DMS 273 (cell line): Measurements from ENCODE around the gene CASZ1.

Experiments
- DNase-seq: peaks from one replicate; lab custom pipeline; 2025; ENCODE audit not compliant: unreplicated experiment; lab: John Stamatoyannopoulos, UW

CASZ1 gene

GRCh38 chr1:10613340-10613739 is 183.1 kb downstream of the CASZ1 start:
- no peak for DNase-seq

GRCh38 chr1:10612436-10613160 is 183.8 kb downstream of the CASZ1 start:
- no peak for DNase-seq

- DNase-seq: no peak
These were observed 185.4 kb downstream of the CASZ1 start for GRCh38 chr1:10610901-10611600.

- no peak for DNase-seq
These were observed 187.8 kb downstream of the CASZ1 start for GRCh38 chr1:10608690-10609089.

GRCh38 chr1:10607228-10607627 is 189.2 kb downstream of the CASZ1 start:
- no peak for DNase-seq

- no peak for DNase-seq
These were observed 190.4 kb downstream of the CASZ1 start for GRCh38 chr1:10606064-10606463.

GRCh38 chr1:10604966-10605365 is 191.5 kb downstream of the CASZ1 start:
- DNase-seq: no peak

GRCh38 chr1:10602936-10603335 is 193.5 kb downstream of the CASZ1 start:
- DNase-seq: no peak

GRCh38 chr1:10601342-10602070 is 194.9 kb downstream of the CASZ1 start:
- DNase-seq: no peak

- DNase-seq: no peak
These were observed 197.1 kb downstream of the CASZ1 start for GRCh38 chr1:10599194-10599861.

GRCh38 chr1:10598389-10598702 is 198.1 kb downstream of the CASZ1 start:
- DNase-seq: peak; percentile 74

- no peak for DNase-seq
These were observed 198.7 kb downstream of the CASZ1 start for GRCh38 chr1:10597492-10598388.

- DNase-seq: no peak
These were observed 199.7 kb downstream of the CASZ1 start for GRCh38 chr1:10596780-10597179.

GRCh38 chr1:10594595-10595223 is 201.7 kb downstream of the CASZ1 start:
- DNase-seq: no peak

GRCh38 chr1:10593750-10594149 is 202.7 kb downstream of the CASZ1 start:
- DNase-seq: peak; percentile 76

GRCh38 chr1:10592373-10592772 is 204.1 kb downstream of the CASZ1 start:
- DNase-seq: no peak

GRCh38 chr1:10591010-10591409 is 205.4 kb downstream of the CASZ1 start:
- DNase-seq: peak; percentile 40

- DNase-seq: no peak
These were observed 207.4 kb downstream of the CASZ1 start for GRCh38 chr1:10589074-10589473.

GRCh38 chr1:10588640-10589039 is 207.8 kb downstream of the CASZ1 start:
- DNase-seq: no peak
